NCI-H2029 (cell line): Measurements from ENCODE around the gene PRR22.
"Not testable (repeated sequence)": the region's sequence is repeated elsewhere in the genome, so short reads cannot be mapped to it uniquely, and the experiment has no call there.

ENCODE experiments used
- DNase-seq: peaks from one replicate; lab custom pipeline; 2025; lab: John Stamatoyannopoulos, UW

PRR22 gene

GRCh38 chr19:5751709-5752108 lies 32.8 kb downstream of the PRR22 start:
- DNase-seq: no peak

- DNase-seq: no peak
Observed at GRCh38 chr19:5749505-5749904, 35.0 kb downstream of the PRR22 start.

GRCh38 chr19:5748920-5749319 lies 35.6 kb downstream of the PRR22 start:
- DNase-seq: not testable (repeated sequence)

GRCh38 chr19:5744999-5745398 lies 39.5 kb downstream of the PRR22 start:
- DNase-seq: not testable (repeated sequence)

GRCh38 chr19:5743630-5744029 lies 40.9 kb downstream of the PRR22 start:
- DNase-seq: no peak

GRCh38 chr19:5742051-5742450 lies 42.5 kb downstream of the PRR22 start:
- no peak for DNase-seq

GRCh38 chr19:5738423-5738822 lies 46.1 kb downstream of the PRR22 start:
- DNase-seq: no peak

- DNase-seq: not testable (repeated sequence)
Observed at GRCh38 chr19:5733172-5733571, 51.4 kb downstream of the PRR22 start.
